HK-2 (cell line): ENCODE results near the gene CAMKMT.

Experiments used
- DNase-seq: peaks from one replicate; pipeline ENCODE4 v3.0.0-alpha.2; 2018; ENCODE audit not compliant: unreplicated experiment

CAMKMT gene

GRCh38 chr2:44649381-44649780 lies 287.6 kb downstream of the CAMKMT start:
- no peak for DNase-seq

GRCh38 chr2:44650796-44651195 lies 289.0 kb downstream of the CAMKMT start:
- DNase-seq: no peak

GRCh38 chr2:44651974-44652373 lies 290.2 kb downstream of the CAMKMT start:
- no peak for DNase-seq

GRCh38 chr2:44652701-44653100 lies 291.0 kb downstream of the CAMKMT start:
- no peak for DNase-seq

GRCh38 chr2:44655401-44655864 lies 293.7 kb downstream of the CAMKMT start:
- no peak for DNase-seq

- no peak for DNase-seq
These were observed 294.7 kb downstream of the CAMKMT start for GRCh38 chr2:44656460-44656859.

- no peak for DNase-seq
These were observed 301.8 kb downstream of the CAMKMT start for GRCh38 chr2:44663471-44664073.

GRCh38 chr2:44668336-44668735 lies 306.6 kb downstream of the CAMKMT start:
- DNase-seq: no peak

GRCh38 chr2:44671276-44671675 lies 309.5 kb downstream of the CAMKMT start:
- no peak for DNase-seq

- DNase-seq: no peak
These were observed 310.2 kb downstream of the CAMKMT start for GRCh38 chr2:44671916-44672315.

- DNase-seq: no peak
These were observed 310.7 kb downstream of the CAMKMT start for GRCh38 chr2:44672431-44672830.

GRCh38 chr2:44674473-44675284 lies 312.9 kb downstream of the CAMKMT start:
- DNase-seq: no peak

GRCh38 chr2:44676379-44676778 lies 314.6 kb downstream of the CAMKMT start:
- DNase-seq: no peak

- DNase-seq: no peak
These were observed 317.8 kb downstream of the CAMKMT start for GRCh38 chr2:44679584-44679983.

GRCh38 chr2:44679990-44680389 lies 318.2 kb downstream of the CAMKMT start:
- DNase-seq: no peak

- DNase-seq: no peak
These were observed 318.8 kb downstream of the CAMKMT start for GRCh38 chr2:44680424-44680971.

GRCh38 chr2:44680983-44681531 lies 319.3 kb downstream of the CAMKMT start:
- no peak for DNase-seq

- no peak for DNase-seq
These were observed 320.7 kb downstream of the CAMKMT start for GRCh38 chr2:44682459-44682858.

GRCh38 chr2:44684559-44684958 lies 322.8 kb downstream of the CAMKMT start:
- DNase-seq: no peak

GRCh38 chr2:44686561-44686960 lies 324.8 kb downstream of the CAMKMT start:
- DNase-seq: no peak

GRCh38 chr2:44687686-44688455 lies 326.1 kb downstream of the CAMKMT start:
- DNase-seq: no peak
